ENCODE results near the gene MSANTD1.

DNA sequence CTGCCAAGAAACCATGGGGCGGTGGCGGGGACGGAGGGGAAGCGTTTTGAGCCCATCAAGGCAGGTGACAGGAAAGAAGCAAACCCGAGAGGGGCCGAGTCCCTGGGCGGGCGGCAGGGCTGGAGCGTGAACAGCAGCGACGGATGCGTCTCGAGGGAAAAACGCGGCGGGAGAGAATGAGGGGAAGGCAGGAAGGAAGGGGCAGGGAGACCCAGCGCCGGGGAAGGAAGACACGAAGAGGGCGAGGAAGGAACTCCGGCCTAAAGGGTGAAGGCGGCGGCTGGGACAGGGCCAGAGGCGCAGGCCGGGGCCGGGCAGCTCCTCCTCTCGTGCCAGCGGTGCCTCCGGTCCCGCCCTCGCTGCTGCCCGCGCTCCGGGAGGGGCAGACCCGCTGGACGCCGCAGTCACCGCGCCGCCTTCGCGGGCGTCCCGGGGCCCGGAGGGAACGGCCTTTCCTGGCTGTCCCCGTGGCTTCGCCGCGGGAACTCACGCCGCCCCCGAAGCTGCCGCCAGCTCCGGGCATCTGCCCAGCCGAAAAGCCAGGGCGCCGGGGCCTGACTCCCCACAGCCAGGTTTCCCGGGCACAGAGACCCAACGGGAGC lies 43.1 kb downstream of the MSANTD1 start:
- TF ChIP-seq, protein P1, sequence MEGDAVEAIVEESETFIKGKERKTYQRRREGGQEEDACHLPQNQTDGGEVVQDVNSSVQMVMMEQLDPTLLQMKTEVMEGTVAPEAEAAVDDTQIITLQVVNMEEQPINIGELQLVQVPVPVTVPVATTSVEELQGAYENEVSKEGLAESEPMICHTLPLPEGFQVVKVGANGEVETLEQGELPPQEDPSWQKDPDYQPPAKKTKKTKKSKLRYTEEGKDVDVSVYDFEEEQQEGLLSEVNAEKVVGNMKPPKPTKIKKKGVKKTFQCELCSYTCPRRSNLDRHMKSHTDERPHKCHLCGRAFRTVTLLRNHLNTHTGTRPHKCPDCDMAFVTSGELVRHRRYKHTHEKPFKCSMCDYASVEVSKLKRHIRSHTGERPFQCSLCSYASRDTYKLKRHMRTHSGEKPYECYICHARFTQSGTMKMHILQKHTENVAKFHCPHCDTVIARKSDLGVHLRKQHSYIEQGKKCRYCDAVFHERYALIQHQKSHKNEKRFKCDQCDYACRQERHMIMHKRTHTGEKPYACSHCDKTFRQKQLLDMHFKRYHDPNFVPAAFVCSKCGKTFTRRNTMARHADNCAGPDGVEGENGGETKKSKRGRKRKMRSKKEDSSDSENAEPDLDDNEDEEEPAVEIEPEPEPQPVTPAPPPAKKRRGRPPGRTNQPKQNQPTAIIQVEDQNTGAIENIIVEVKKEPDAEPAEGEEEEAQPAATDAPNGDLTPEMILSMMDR (IDR thresholded peaks at IDR 0.05): no peak
- TF ChIP-seq POLR2A (IDR thresholded peaks at IDR 0.05): no peak
